ENCODE results near the gene MIF4GD.

MIF4GD gene

DNA sequence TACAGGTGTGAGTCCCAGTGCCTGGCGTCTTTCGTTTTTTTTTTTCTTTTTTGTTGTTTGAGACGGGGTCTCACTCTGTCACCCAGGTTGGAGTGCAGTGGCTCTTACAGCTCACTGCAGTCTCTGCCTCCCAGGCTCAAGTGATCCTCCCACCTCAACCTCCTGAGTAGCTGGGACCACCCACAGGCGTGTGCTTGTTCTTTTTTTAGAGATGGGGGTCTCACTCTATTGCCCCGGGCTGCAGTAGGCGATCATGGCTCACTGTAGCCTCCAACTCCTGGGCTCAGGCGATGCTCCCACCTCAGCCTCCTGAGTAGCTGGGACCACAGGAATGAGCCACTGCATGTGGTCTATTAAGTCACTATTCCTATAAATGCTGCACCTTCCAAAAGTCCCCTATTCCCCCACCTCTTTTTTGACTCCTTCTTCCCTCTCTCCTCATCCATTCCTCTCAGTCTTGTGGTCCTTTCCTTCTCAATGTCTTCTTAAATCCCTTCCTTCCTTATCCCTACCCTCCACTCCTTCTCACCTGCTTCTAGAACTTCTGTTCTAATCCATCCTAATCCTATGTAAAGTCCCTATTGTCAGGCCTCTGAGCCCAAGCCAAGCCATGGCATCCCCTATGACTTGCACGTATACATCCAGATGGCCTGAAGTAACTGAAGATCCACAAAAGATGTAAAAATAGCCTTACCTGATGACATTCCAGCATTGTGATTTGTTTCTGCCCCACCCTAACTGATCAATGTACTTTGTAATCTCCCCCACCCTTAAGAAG is 18.8 kb downstream of the MIF4GD start:
- ATAC-seq (ENCODE audit: insufficient read depth, low read depth) = no peak
- no peak overlapping the region for H3K4me2 ChIP-seq (ENCODE audit: insufficient read depth, low read length)
- no peak for TF ChIP-seq EZH2 (IDR thresholded peaks at IDR 0.05; ENCODE audit: borderline replicate concordance, low read depth, low read length, severe bottlenecking)
- TF ChIP-seq, protein P1, sequence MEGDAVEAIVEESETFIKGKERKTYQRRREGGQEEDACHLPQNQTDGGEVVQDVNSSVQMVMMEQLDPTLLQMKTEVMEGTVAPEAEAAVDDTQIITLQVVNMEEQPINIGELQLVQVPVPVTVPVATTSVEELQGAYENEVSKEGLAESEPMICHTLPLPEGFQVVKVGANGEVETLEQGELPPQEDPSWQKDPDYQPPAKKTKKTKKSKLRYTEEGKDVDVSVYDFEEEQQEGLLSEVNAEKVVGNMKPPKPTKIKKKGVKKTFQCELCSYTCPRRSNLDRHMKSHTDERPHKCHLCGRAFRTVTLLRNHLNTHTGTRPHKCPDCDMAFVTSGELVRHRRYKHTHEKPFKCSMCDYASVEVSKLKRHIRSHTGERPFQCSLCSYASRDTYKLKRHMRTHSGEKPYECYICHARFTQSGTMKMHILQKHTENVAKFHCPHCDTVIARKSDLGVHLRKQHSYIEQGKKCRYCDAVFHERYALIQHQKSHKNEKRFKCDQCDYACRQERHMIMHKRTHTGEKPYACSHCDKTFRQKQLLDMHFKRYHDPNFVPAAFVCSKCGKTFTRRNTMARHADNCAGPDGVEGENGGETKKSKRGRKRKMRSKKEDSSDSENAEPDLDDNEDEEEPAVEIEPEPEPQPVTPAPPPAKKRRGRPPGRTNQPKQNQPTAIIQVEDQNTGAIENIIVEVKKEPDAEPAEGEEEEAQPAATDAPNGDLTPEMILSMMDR (IDR thresholded peaks at IDR 0.05; ENCODE audit: borderline replicate concordance, extremely low read depth, low read length, poor library complexity, severe bottlenecking) = no peak
- H3K9ac ChIP-seq (ENCODE audit: low read depth, low read length) = no peak overlapping the region
- no peaks in the 10 kb centered on the region for H3K27me3 ChIP-seq (ENCODE audit: insufficient read depth, low read length, poor library complexity)
- H2AFZ ChIP-seq (ENCODE audit: low read depth, low read length) = no peak overlapping the region
- H3K4me3 ChIP-seq (ENCODE audit: low read depth in 1 of 2, low read length in 2 of 2) = no peak overlapping the region
- no peak for DNase-seq
- H3K36me3 ChIP-seq (ENCODE audit: insufficient read depth, low read length) = peaks cover 7% of the 10 kb centered on the region; the same call in 1 of the 2 replicates
- no peak overlapping the region for H3K27ac ChIP-seq (ENCODE audit: low read length)
- H3K9me3 ChIP-seq (ENCODE audit: insufficient read depth, low read length, severe bottlenecking) = no peaks in the 10 kb centered on the region
- H3K4me1 ChIP-seq (ENCODE audit: insufficient read depth, low read length) = no peaks in the 10 kb centered on the region
- peaks cover 68% of the 10 kb centered on the region for H3K79me2 ChIP-seq (ENCODE audit: insufficient read depth, low read length)
- peaks cover 10% of the 10 kb centered on the region; the same call in 1 of the 2 replicates for H4K20me1 ChIP-seq (ENCODE audit: insufficient read depth, low read length)

DNA sequence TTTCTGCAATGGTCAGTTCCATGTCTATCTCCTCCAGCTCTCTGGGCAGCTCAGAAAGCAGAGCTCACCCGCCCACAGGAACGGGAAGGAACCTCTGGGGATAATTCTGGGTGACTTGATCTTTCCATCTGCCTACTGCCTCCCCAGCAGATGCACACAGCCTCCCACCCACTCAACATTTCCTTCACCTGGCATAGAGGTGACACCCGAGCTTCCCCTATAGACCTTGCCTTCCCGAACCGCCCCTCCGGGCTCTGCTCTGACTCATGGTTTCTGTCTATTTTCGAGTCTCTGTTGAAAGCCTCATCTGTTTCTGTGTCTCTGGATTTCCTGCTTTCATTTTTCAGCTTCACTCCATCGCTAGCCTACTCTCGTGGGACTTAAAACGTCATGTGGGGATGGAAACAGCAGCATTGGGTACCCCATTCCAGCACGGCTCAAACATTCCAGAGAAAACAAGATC is 21.0 kb downstream of the MIF4GD start:
- H3K4me2 ChIP-seq (ENCODE audit: insufficient read depth, low read length) = no peak overlapping the region
- no peak overlapping the region for H3K27ac ChIP-seq (ENCODE audit: low read length)
- H3K79me2 ChIP-seq (ENCODE audit: insufficient read depth, low read length) = peaks cover 63% of the 10 kb centered on the region
- no peaks in the 10 kb centered on the region for H3K27me3 ChIP-seq (ENCODE audit: insufficient read depth, low read length, poor library complexity)
- ATAC-seq (ENCODE audit: insufficient read depth, low read depth) (no peak), DNase-seq (no peak)
- H3K4me1 ChIP-seq (ENCODE audit: insufficient read depth, low read length) = no peaks in the 10 kb centered on the region
- no peak overlapping the region for H3K9ac ChIP-seq (ENCODE audit: low read depth, low read length)
- H3K4me3 ChIP-seq (ENCODE audit: low read depth in 1 of 2, low read length in 2 of 2) = no peak overlapping the region
- no peak overlapping the region for H2AFZ ChIP-seq (ENCODE audit: low read depth, low read length)
- no peaks in the 10 kb centered on the region for H3K9me3 ChIP-seq (ENCODE audit: insufficient read depth, low read length, severe bottlenecking)
- peaks cover 18% of the 10 kb centered on the region for H4K20me1 ChIP-seq (ENCODE audit: insufficient read depth, low read length)
- TF ChIP-seq, protein P1 (IDR thresholded peaks at IDR 0.05; ENCODE audit: borderline replicate concordance, extremely low read depth, low read length, poor library complexity, severe bottlenecking) = no peak
- peaks cover 24% of the 10 kb centered on the region for H3K36me3 ChIP-seq (ENCODE audit: insufficient read depth, low read length)

DNA sequence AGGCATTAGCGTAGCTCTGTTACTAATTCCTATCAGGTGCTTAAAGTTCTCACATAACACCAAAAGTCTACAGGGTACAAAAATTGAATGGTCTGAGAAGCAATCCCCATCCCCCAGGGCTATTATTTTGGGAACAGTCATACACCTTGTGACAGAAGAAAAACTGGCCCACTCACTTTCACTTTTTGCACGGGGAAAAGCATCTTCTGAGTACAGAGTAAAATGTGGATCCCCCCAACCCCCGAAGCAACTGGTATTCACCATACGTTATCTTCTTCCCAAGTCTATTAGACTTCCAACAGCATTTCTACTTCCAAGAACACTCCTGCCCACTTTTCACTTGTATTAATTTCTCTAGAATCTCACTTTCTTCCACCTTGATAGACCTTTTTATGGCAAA is 21.5 kb downstream of the MIF4GD start:
- Histone ChIP-seq H3K9me3 (ENCODE audit: insufficient read depth, low read length, severe bottlenecking) (no peaks in the 10 kb centered on the region), H4K20me1 (ENCODE audit: insufficient read depth, low read length) (peaks cover 18% of the 10 kb centered on the region), H3K4me3 (ENCODE audit: low read depth in 1 of 2, low read length in 2 of 2) (no peak overlapping the region), H3K79me2 (ENCODE audit: insufficient read depth, low read length) (peaks cover 61% of the 10 kb centered on the region), H3K4me2 (ENCODE audit: insufficient read depth, low read length) (no peak overlapping the region), H3K27ac (ENCODE audit: low read length) (no peak overlapping the region), H3K27me3 (ENCODE audit: insufficient read depth, low read length, poor library complexity) (no peaks in the 10 kb centered on the region), H3K4me1 (ENCODE audit: insufficient read depth, low read length) (no peaks in the 10 kb centered on the region), H2AFZ (ENCODE audit: low read depth, low read length) (no peak overlapping the region), H3K36me3 (ENCODE audit: insufficient read depth, low read length) (peaks cover 29% of the 10 kb centered on the region), H3K9ac (ENCODE audit: low read depth, low read length) (no peak overlapping the region)
- no peak for TF ChIP-seq EZH2 (IDR thresholded peaks at IDR 0.05; ENCODE audit: borderline replicate concordance, low read depth, low read length, severe bottlenecking)
- TF ChIP-seq, protein P1 (IDR thresholded peaks at IDR 0.05; ENCODE audit: borderline replicate concordance, extremely low read depth, low read length, poor library complexity, severe bottlenecking) = no peak
- no peak for DNase-seq
- ATAC-seq (ENCODE audit: insufficient read depth, low read depth) = no peak
